K562 (cell line): ENCODE data around the gene MRPL4. TPM values are rescaled to one million over a fixed set of nuclear protein-coding genes. Genes with fewer than 3 reads are reported as not detected.

Source experiments
- ATAC-seq: fragments of 200-7000 bp; cut with Tn5 transposase; 3 replicates; pipeline ENCODE4 v1.9.1; 2020; ENCODE audit warnings: moderate library complexity
- BruUV-seq: library from RNA; stranded (reverse); fragments of 400-500 nt; replicated peaks from 2 replicates; lab custom pipeline; 2021; lab: Mats Ljungman, UMichigan
- CTCF ChIA-PET: fragments of 300-600 bp; formaldehyde crosslinking; extraction: SDS; loops from one replicate; lab custom pipeline; 2021; ENCODE audit warnings: low intra/inter-chr PET ratio; lab: Yijun Ruan, JAX
- POLR2A ChIA-PET: fragments of 300-600, 350-650 bp; sonication (Branson Sonifier 250); formaldehyde crosslinking; extraction: SDS; loops from one replicate; lab custom pipeline; 2021; ENCODE audit warnings: antibody characterized with exemption, inconsistent platforms; lab: Yijun Ruan, JAX
- DNase-seq, 4 experiments: peaks; one replicate each; pipeline versions ENCODE4 v3.0.0 to v3.0.0-alpha.2; 2011 to 2018; ENCODE audit warnings: low spot score in 3 of 4, mixed read lengths in 3 of 4; ENCODE audit errors: extremely low read depth in 1 of 4
- FAIRE-seq: peaks from 2 replicates; lab custom pipeline; 2011; peaks lifted over from hg19 to GRCh38; lab: Jason Lieb, UNC
- H2AFZ ChIP-seq: 2 replicates; pipeline ENCODE4 v1.6.0; 2011; ENCODE audit warnings: low read depth, low read length, control low read depth, inconsistent platforms
- H3K27ac ChIP-seq: fragments of 200-600 bp; 3 replicates; pipeline ENCODE4 v1.8.0; 2011; ENCODE audit warnings: low read depth, mild to moderate bottlenecking, control low read depth, inconsistent platforms, low read length, moderate library complexity, mixed read lengths; ENCODE audit errors: extremely low read depth
- H3K27me3 ChIP-seq, 2 experiments: fragments of 300-600 bp in 1 of 2; 2 replicates in 1 of 2; 3 replicates in 1 of 2; pipeline versions ENCODE4 v1.6.0 to v1.8.0; 2011; ENCODE audit warnings: inconsistent platforms in 2 of 2, low read length in 2 of 2, mild to moderate bottlenecking in 1 of 2, mixed read lengths in 1 of 2, moderate library complexity in 1 of 2; ENCODE audit not compliant: control insufficient read depth in 2 of 2, insufficient read depth in 2 of 2
- H3K36me3 ChIP-seq: fragments of 300-600 bp; 3 replicates; pipeline ENCODE4 v1.8.0; 2011; ENCODE audit warnings: mild to moderate bottlenecking, low read length, inconsistent platforms; ENCODE audit not compliant: control insufficient read depth, insufficient read depth
- H3K4me1 ChIP-seq, 2 experiments: fragments of 200-600 bp in 1 of 2; replicated peaks in 1 of 2; 2 replicates in 1 of 2; 3 replicates in 1 of 2; pipeline versions ENCODE4 v1.5.1 to v1.8.0; 2011; ENCODE audit warnings: inconsistent platforms in 2 of 2, low read length in 2 of 2, mild to moderate bottlenecking in 1 of 2, mixed read lengths in 1 of 2, moderate library complexity in 1 of 2; ENCODE audit not compliant: control insufficient read depth in 2 of 2, insufficient read depth in 2 of 2
- H3K4me2 ChIP-seq: 2 replicates; pipeline ENCODE4 v1.6.1; 2011; ENCODE audit warnings: low read length, control low read depth, inconsistent platforms, mixed read lengths; ENCODE audit not compliant: insufficient read depth
- H3K4me3 ChIP-seq: fragments of 200-600 bp; sonication (generic), shearing (Covaris generic); 2 replicates; pipeline ENCODE4 v1.5.1; 2016; ENCODE audit warnings: control low read depth, inconsistent platforms
- H3K79me2 ChIP-seq: fragments of 200-600 bp; 3 replicates; pipeline ENCODE4 v1.8.0; 2011; ENCODE audit warnings: low read length, inconsistent platforms; ENCODE audit not compliant: control insufficient read depth, insufficient read depth
- H3K9ac ChIP-seq, 2 experiments: 2 replicates each; pipeline versions ENCODE4 v1.6.0 to v1.6.1; 2011; ENCODE audit warnings: low read depth in 2 of 2, low read length in 2 of 2, control low read depth in 1 of 2, inconsistent platforms in 1 of 2, mild to moderate bottlenecking in 1 of 2, mixed read lengths in 1 of 2; ENCODE audit not compliant: insufficient read depth in 1 of 2
- H3K9me1 ChIP-seq: one replicate; pipeline ENCODE4 v1.6.0; 2011; ENCODE audit warnings: inconsistent platforms, mild to moderate bottlenecking, low read length, moderate library complexity; ENCODE audit not compliant: control insufficient read depth, insufficient read depth
- H3K9me3 ChIP-seq: replicated peaks from 2 replicates; pipeline ENCODE4 v1.5.1; 2011; ENCODE audit warnings: low read depth, low read length, inconsistent platforms; ENCODE audit not compliant: control insufficient read depth, insufficient read depth
- H4K20me1 ChIP-seq: replicated peaks from 2 replicates; pipeline ENCODE4 v1.6.1; 2011; ENCODE audit warnings: low read length, inconsistent platforms, mixed read lengths; ENCODE audit not compliant: control insufficient read depth, insufficient read depth
- ATF3 ChIP-seq, 2 experiments: fragments of 450-650 bp in 1 of 2; sonication (generic) in 1 of 2; formaldehyde crosslinking in 1 of 2; IDR thresholded peaks in 1 of 2; conservative IDR thresholded peaks in 1 of 2; 2 replicates each; pipeline versions ENCODE4 v1.6.1 to v1.8.1; 2016 to 2023; ENCODE audit warnings: mild to moderate bottlenecking in 2 of 2, moderate library complexity in 2 of 2, inconsistent platforms in 1 of 2, missing genetic modification reagents in 1 of 2
- CTCF ChIP-seq, 3 experiments: IDR thresholded peaks in 2 of 3; conservative IDR thresholded peaks in 1 of 3; 2 replicates each; pipeline ENCODE4 v1.5.1; 2011 to 2012; ENCODE audit warnings: low read length in 3 of 3, mild to moderate bottlenecking in 3 of 3, control low read depth in 2 of 3, improper control_type of control experiment in 1 of 3, inconsistent platforms in 1 of 3, low read depth in 1 of 3, mixed read lengths in 1 of 3, moderate library complexity in 1 of 3; ENCODE audit not compliant: insufficient read depth in 2 of 3
- GATA2 ChIP-seq: sonication (generic); formaldehyde crosslinking; IDR thresholded peaks from 2 replicates; pipeline ENCODE4 v1.4.0; 2020; ENCODE audit warnings: mild to moderate bottlenecking, missing genetic modification reagents
- HNRNPUL1 ChIP-seq: fragments of 200-400 bp; formaldehyde crosslinking; IDR thresholded peaks from 2 replicates; pipeline ENCODE4 v1.6.1; 2017; ENCODE audit warnings: low read length
- RAD21 ChIP-seq, 2 experiments: fragments of 250-450 bp in 1 of 2; fragments of 450-650 bp in 1 of 2; sonication (Bioruptor Pico) in 1 of 2; formaldehyde crosslinking in 1 of 2; IDR thresholded peaks in 1 of 2; conservative IDR thresholded peaks in 1 of 2; 2 replicates each; pipeline versions ENCODE4 v1.4.0 to v1.8.0; 2020 to 2022; ENCODE audit warnings: mild to moderate bottlenecking in 2 of 2, moderate library complexity in 1 of 2
- SAFB2 ChIP-seq: fragments of 200-400 bp; formaldehyde crosslinking; IDR thresholded peaks from 2 replicates; pipeline ENCODE4 v1.6.1; 2018; ENCODE audit warnings: borderline replicate concordance, low read length, low read depth, moderate library complexity; ENCODE audit not compliant: severe bottlenecking
- STAT5A ChIP-seq: IDR thresholded peaks from 2 replicates; pipeline ENCODE4 v1.6.1; 2012; ENCODE audit warnings: low read length, inconsistent platforms, borderline replicate concordance
- TRIM28 ChIP-seq: fragments of 450-650 bp; IDR thresholded peaks from 2 replicates; pipeline ENCODE4 v1.6.1; 2017
- YY1 ChIP-seq, 3 experiments: IDR thresholded peaks; 2 replicates each; pipeline ENCODE4 v1.6.1; 2011; ENCODE audit warnings: low read length in 2 of 3, mild to moderate bottlenecking in 2 of 3, moderate library complexity in 2 of 3, borderline replicate concordance in 1 of 3, control low read depth in 1 of 3, low read depth in 1 of 3; ENCODE audit not compliant: insufficient read depth in 3 of 3, insufficient replicate concordance in 2 of 3, control insufficient read depth in 1 of 3, insufficient read length in 1 of 3; ENCODE audit errors: extremely low read depth in 1 of 3
- WGBS: fragments of 100-300 bp; shearing (Covaris generic); methylation state at CpG from one replicate; pipeline ENCODE4 v1.1.6; 2016; ENCODE audit warnings: low coverage, mixed read lengths; ENCODE audit not compliant: insufficient coverage; ENCODE audit errors: missing lambda C conversion rate; 5-methylcytosine and 5-hydroxymethylcytosine counted together
- in situ Hi-C: fragments of 300-500 bp; cut with MboI; formaldehyde crosslinking; loops from 4 replicates; pipeline ENCODE4 v1.15.0; 2018; ENCODE audit warnings: inconsistent platforms, mixed read lengths
- intact Hi-C: fragments of 100-400 bp; cut with micrococcal nuclease; formaldehyde crosslinking; loops from 2 replicates; pipeline ENCODE4 v1.14.2; 2022
- polyA plus RNA-seq, 8 experiments: library from polyadenylated mRNA; depleted of rRNA in 4 of 8; stranded (reverse) in 5 of 8; unstranded in 3 of 8; fragments of >200 nt; fragmentation: Nextera tagmentation in 2 of 8; fragmentation: Illumina TruSeq in 1 of 8; extraction: Ambion mirVana in 2 of 8; extraction: Trizol in 1 of 8; gene quantifications; 2 replicates each; pipeline versions ENCODE4 v1.2.1 to v1.2.3, GENCODE V29; 2011 to 2014; ENCODE audit warnings: inconsistent platforms in 1 of 8, missing spikeins in 1 of 8
- total RNA-seq, 7 experiments: library from RNA; depleted of rRNA in 6 of 7; stranded (reverse); fragments of >200 nt in 6 of 7; fragmentation: Illumina TruSeq in 2 of 7; extraction: Trizol in 2 of 7; gene quantifications; 2 replicates each; pipeline versions ENCODE4 v1.2.1 to v1.2.3, GENCODE V29; 2011 to 2021; ENCODE audit warnings: low replicate concordance in 1 of 7

The MRPL4 gene
- total and polyA plus RNA-seq, 9 of the 15 experiments (the other 6 are each of a cell fraction or from before 2014, with no cell fraction given): 1.4 to 239 (median 64.9) TPM

- TF ChIP-seq ATF3 (IDR thresholded peaks at IDR 0.05) (peak; percentile 21; the same call in 1 of the 2 replicates), ATF3 (CRISPR knock-in tag; conservative IDR thresholded peaks at IDR 0.05) (no peak), GATA2 (CRISPR knock-in tag) (no peak), STAT5A (no peak)
- TF ChIP-seq, all 486 proteins: peak for 2
Observed at GRCh38 chr19:10206226-10206885, 45.7 kb upstream of the MRPL4 start (continued).

- BruUV-seq: no TSS peak
- Histone ChIP-seq H3K9me1 (no peaks in the 10 kb centered on the region), H2AFZ (no peak overlapping the region), H4K20me1 (no peaks in the 10 kb centered on the region), H3K4me2 (no peak overlapping the region)
- POLR2A ChIA-PET: interaction anchor here (0.5 to 1.3 kb wide), 4 partner anchors 15 to 99 kb away, joined by 3 to 4 read pairs (median 3); no protein-coding TSS in a partner anchor
- intact Hi-C loops: no loop called here
- ATAC-seq: peak; percentile 55; the same call in 1 of the 3 replicates
- in situ Hi-C loops: no loop called here
- TF ChIP-seq RAD21 (CRISPR knock-in tag; conservative IDR thresholded peaks at IDR 0.05 in 1 of 2, IDR thresholded peaks at IDR 0.05 in 1 of 2) (peak in 1 of 2 experiments; percentile 26; a peak in 1 of 4 replicates), CTCF (IDR thresholded peaks at IDR 0.05 in 2 of 3, conservative IDR thresholded peaks at IDR 0.05 in 1 of 3; ENCODE audit: insufficient read depth in 2 of 3, low read depth in 1 of 3, low read length in 3 of 3) (0 out of 6 replicates have a peak, but pooled peaks of 1 of the 3 experiments have one; percentile 11), YY1 (IDR thresholded peaks at IDR 0.05; ENCODE audit: borderline replicate concordance in 1 of 3, control insufficient read depth in 1 of 3, extremely low read depth in 1 of 3, insufficient read depth in 3 of 3, insufficient read length in 1 of 3, insufficient replicate concordance in 2 of 3, low read depth in 1 of 3, low read length in 2 of 3) (peak in 2 of 3 experiments; percentile 71 to 88), HNRNPUL1 (no peak), TRIM28 (0 out of 2 replicates have a peak, but pooled peaks have one; percentile 19), SAFB2 (no peak)
- TF ChIP-seq, all 486 proteins: peak for 4
- no peak overlapping the region for H3K9ac ChIP-seq
- no peaks in the 10 kb centered on the region for H3K79me2 ChIP-seq
- no peaks in the 10 kb centered on the region for H3K36me3 ChIP-seq
- H3K4me1 ChIP-seq: no peaks in the 10 kb centered on the region
- H3K4me3 ChIP-seq: no peak overlapping the region
- peaks cover 0 to 5% of the 10 kb centered on the region in 2 experiments; a peak in 3 of 5 replicates for H3K27me3 ChIP-seq
- FAIRE-seq (no peak), DNase-seq (no peak)
- H3K9me3 ChIP-seq: peaks cover 5% of the 10 kb centered on the region
- no peak overlapping the region for H3K27ac ChIP-seq
- CTCF ChIA-PET: interaction anchor here (0.6 kb wide), 1 partner anchor 294 kb away, joined by 3 read pairs; no protein-coding TSS in a partner anchor
- 44% methylated on average over 1 of the region's 1 CpG for WGBS
Observed at GRCh38 chr19:10207026-10207425, 45.0 kb upstream of the MRPL4 start.
